CD4-positive, alpha-beta T cell treated with Interferon gamma for 1 hour (primary cell): Measurements from ENCODE around the gene CHST14.
"Not testable (repeated sequence)": the region's sequence is repeated elsewhere in the genome, so short reads cannot be mapped to it uniquely, and the experiment has no call there.

Experiments used
- DNase-seq: peaks from one replicate; pipeline ENCODE4 v3.0.0-alpha.2; 2020

The CHST14 gene

GRCh38 chr15:40441565-40442531 lies 28.9 kb upstream of the CHST14 start:
- no peak for DNase-seq

DNA sequence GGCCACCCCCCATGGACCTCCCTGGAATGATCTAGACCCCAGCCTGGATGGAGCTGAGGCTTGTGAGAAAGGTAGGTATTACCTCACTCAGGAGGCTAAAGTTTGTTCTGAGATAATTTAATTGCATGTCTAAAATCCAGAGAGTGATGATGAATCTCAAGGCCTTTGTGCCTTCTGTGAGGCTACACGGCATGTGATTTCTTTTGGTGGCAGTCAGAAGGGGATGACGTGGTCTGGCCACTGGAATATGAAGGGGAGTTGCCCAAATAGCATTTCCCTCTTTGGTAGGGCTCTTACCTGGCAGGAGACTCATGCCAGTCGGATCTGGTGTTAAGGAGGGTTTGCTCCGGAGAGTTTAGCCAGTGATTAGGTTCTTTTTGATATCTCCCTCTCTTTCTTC lies 27.5 kb upstream of the CHST14 start:
- no peak for DNase-seq

GRCh38 chr15:40443846-40444245 lies 26.9 kb upstream of the CHST14 start:
- no peak for DNase-seq

DNA sequence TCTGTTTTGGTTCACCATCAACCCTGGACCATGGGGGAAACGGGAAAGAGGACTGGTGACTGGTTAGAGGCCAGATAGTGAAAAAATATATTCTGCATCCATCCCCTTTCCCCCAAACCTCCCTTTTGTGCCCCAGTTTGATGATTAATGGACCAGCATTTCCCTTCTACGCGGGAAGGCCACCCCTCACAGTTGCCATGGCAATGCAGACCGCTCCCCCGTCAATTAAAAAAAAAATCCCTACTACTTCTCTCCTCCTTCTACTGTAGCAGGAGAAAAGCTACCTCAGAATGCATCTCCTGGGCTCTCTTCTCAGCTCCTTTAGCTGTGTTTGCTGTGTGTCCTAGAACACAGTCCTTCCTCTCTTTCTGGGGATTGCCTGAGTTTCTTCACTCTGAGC lies 26.0 kb upstream of the CHST14 start:
- DNase-seq = no peak

DNA sequence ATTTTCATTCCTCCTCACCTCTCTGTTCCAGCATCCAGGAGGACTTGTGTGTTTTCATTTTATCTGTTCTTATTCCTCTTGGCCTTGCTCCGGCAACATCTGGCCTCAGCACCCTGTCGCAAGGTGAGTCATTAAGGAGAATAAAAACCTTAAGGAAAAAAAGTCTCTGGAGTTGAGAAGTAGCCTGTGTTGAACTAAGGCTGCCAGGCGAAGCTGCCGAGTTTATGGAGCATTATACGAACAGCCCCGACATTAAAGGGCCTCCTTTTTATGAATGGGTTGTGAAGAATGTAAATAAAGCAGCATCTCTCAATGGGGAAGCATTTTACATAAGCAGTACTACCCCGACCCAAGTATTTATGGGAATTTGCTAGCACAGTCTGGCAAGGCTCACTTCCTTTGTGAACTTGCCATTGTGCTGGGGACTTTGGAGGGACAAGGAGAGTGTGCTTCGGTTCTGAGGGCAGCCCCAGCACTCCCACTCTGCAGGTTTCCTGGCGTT lies 25.3 kb upstream of the CHST14 start:
- DNase-seq = no peak

GRCh38 chr15:40446144-40446543 lies 24.6 kb upstream of the CHST14 start:
- no peak for DNase-seq

DNA sequence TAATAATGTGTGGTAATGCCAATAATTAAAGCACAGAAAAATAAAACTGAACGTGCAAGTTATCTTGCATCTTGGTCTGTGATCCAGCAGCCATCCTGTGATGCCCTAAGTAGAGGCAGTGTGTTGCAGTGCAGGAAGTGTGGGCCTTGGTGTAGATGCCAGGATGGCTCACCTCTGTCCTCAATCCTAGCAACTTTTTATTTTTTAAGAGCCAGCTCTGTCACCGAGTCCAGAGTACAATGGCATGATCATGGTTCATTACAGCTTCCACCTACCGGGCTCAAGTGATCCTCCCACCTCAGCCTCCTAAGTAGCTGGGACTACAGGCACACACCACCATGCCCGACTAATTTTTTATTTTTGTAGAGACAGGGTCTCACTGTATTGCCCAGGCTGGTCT lies 22.4 kb upstream of the CHST14 start:
- DNase-seq = no peak

DNA sequence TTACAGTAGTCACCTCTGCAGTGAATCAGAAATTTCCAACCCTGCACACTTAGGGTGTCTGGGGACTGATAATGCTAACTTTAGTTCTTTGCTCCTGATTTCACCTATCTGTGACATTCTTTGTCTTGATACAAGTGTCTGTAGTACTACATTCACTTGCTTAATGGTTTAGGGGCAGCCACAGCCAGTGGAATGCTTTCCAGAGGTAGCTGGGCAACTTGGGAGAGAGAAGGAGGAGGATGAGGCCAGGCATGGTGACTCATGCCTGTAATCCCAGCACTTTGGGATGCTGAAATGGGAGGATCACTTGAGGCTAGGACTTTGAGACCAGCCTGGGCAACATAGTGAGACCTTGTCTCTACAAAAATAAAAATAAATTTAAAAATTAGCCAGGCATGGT lies 21.5 kb upstream of the CHST14 start:
- no peak for DNase-seq

DNA sequence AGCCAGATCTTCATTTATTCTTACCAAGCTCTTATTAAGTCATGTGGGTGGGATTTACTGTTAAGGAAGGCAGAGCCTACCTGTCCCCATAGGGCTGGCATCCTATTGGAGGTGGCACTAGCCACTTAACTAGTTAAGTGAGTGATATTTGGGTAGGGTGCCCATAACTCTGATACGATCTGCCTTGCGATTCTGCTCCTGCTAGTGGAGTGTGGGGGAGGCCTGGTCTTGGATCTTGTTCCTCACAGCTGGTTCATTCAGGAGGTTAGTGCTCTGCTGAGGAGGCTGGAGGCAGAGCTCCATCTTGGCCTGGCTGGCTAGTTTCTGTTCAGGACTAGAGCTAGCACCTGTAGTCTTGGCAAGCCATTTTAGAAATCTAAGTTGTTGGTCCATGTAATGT lies 20.7 kb upstream of the CHST14 start:
- DNase-seq = no peak

- DNase-seq = no peak
Measured at GRCh38 chr15:40451527-40452158, 19.1 kb upstream of the CHST14 start.

DNA sequence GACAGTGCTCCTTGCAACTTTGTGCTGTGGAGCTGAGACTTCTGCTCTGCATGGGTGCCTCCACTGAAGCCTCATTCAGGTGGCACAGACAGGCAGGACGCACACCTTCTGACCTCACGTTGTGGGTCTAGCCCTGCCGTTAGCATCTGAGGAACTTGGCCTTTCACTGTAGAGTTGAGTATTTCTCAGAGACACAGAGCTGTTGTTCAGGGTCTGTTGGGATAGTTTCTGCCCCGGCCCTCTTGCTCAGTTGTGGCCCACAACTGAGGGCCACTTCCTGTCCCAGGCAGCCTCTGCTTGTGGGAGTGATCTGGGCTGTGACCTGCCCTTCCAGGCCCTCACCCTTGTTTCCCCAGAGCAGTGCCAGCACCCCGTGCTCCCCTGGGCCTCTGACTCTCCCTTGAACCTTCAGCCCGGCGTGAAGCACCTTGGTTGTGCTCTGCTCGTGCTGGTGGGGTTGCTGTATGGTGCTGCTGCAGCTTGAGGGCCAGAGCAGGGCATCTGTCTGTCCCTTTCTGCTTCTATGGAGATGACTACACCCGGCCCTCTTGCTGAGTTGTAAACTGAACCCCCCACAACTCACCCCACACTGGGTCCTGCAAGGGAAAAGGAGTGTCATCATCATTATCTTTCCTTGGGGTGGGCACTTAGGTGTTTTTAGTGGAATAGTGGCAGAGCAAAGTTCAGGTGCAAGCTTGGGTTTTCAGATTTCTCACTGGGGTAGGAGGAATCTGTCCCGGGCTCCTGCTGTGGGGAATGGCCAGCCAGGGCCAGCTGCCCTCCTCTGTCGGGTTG lies 18.3 kb upstream of the CHST14 start:
- DNase-seq = no peak

GRCh38 chr15:40453941-40454340 lies 16.8 kb upstream of the CHST14 start:
- DNase-seq = not testable (repeated sequence)

DNA sequence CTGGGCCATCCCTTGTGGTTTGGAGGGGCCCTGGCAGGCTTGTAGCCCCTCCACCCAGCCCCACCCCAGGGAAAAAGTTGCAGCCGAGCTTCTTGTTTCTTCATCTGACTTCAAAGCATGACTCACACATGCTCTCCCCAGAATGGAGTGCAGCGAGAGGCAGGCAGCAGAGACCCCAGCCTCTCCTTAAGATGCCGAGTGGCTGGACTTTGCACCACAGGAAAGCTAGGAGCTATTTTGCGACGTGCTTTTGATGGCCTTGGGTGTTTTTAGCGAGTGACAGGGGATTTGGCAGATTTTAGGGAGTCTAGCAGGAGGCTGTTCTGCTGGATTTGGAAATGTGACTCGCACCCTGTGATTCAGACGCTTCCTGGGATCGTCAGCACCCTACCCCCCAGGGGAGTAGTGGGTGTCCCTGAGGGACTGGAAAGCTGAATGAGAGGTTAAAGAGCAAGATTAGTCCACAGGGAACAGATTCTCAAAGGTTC lies 15.8 kb upstream of the CHST14 start:
- DNase-seq = no peak

- no peak for DNase-seq
Measured at GRCh38 chr15:40456299-40456712, 14.5 kb upstream of the CHST14 start.

GRCh38 chr15:40456738-40457137 lies 14.0 kb upstream of the CHST14 start:
- no peak for DNase-seq

DNA sequence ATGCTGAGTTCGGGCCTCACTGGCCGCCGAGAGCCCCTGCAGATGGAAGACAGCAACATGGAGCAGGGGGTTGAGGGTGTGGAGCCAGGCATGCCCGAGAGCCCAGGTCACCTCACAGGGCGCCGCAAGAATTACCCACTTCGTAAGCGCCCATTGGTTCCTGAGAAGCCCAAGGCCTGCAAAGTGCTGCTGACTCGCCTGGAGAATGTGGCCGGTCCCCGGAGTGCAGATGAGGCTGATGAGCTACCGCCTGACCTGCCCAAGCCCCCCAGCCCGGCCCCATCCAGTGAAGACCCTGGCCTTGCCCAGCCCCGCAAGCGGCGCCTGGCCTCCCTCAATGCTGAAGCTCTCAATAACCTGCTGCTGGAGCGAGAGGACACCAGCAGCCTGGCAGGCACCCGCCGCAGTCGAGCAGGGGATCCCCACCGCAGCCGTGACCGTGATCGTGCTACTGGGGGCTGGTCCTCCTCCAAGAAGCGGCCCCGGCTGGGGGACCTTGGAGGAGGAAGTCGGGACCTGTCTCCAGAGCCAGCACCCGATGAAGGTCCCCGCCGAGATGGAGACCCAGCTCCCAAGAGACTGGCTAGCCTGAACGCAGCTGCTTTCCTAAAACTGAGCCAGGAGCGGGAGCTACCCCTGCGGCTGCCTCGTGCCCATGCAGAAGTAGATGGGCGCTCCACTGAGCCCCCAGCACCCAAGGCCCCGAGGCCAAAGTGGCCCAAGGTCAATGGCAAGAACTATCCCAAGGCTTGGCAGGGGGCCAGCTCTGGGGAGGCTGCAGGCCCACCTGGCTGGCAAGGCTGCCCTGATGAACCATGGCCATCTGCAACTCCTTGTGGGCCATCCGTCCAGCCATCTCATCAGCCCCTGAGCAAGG lies 12.1 kb upstream of the CHST14 start:
- no peak for DNase-seq

DNA sequence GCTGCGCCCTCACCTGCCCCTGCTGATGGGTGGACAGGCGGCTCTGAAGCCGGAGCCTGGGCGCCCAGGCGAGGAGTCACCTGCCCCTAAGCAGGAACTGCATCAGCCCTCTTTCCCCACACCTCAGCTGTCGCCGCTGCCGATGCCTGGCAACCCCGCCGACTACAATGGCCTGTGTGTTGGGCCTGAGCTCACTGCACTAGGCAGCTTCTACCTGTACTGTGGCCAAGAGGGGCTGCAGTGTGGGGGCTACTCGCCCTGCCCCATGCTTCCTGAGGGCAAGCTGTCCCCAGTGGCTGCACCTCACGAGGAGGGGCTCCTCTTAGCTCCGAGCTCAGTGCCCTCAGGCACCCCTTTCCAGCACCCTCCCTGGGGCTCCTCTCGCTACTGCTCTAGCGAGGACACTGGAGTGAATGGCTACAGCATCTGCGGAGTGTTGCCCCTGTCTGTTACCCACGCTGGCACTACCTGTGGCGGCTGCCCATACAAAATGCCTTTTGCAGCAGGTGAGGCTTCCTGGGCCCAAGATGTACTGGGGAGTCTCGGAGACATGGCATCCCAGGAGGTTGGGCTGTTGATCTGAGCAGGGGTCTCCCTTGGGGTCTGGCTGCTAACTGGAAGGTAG lies 11.3 kb upstream of the CHST14 start:
- DNase-seq = no peak

DNA sequence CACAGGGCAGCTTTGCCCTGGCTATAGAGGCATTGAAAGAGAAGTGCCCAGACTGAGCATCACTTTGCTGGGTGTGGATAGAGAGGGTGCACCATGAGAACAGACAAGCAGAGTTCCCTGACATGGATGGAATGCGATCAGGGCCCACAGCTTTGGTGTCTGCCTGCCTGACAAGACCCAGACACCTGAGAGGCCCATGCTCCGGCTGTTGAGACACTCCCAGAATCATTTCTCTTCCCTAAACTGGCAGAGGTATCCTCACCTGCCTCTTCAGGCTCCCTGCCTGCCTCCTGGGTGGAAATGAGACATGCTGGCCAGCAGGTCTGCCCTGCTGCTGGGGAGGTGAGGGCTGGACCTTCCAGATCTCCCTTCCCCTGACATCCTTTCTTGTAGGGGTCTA lies 10.4 kb upstream of the CHST14 start:
- no peak for DNase-seq

DNA sequence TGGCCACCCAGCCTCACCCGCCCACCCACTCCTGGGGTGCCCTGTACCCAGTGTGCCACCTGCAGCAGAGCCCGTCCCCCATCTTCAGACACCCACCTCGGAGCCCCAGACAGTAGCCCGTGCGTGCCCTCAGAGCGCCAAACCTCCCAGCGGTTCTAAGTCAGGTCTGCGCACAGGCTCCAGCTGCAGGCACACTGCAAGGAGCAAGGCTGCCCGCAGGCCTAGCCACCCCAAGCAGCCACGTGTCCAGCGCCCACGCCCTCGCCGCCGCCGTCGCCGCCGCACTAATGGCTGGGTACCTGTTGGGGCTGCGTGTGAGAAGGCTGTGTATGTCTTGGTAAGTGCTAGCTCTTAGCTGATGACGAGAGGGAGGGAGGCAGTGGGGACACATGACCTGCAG lies 8.8 kb upstream of the CHST14 start:
- no peak for DNase-seq

- no peak for DNase-seq
Measured at GRCh38 chr15:40463279-40463678, 7.5 kb upstream of the CHST14 start.

DNA sequence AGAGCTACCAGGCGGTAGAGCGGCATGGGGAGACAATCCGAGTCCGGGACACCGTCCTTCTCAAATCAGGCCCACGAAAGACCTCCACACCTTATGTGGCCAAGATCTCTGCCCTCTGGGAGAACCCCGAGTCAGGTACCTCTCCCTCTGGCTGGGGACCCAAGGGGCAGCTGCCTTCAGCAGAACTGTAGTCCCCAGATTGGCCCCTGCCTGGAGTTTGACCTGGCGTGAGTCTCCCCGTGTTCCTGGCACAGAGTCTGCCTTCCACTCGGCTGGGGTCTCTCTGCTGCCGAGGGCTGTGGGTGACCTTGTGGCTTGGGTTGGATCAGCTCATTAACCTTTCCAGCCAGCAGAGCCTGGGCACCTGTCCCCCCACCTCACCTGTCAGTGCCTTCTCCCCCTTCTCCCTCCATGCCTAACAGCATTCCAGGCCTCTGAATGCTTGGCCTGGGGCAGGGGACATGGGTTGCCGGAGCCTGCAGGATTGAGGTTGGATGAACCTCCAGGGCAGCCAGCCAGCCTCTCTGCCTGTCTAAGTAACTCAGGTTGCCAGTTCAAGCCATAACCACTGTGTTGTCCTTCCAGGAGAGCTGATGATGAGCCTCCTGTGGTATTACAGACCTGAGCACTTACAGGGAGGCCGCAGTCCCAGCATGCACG lies 6.8 kb upstream of the CHST14 start:
- no peak for DNase-seq
